ENCODE results near the gene EPHB6.

The EPHB6 gene

GRCh38 chr7:142906643-142907042 is 51.8 kb downstream of the EPHB6 start:
- no peaks in the 10 kb centered on the region for H3K27me3 ChIP-seq (ENCODE audit: insufficient read depth, low read length)
- no peak overlapping the region for H3K4me3 ChIP-seq (ENCODE audit: low read length)
- no peaks in the 10 kb centered on the region for H3K4me1 ChIP-seq (ENCODE audit: insufficient read depth, low read length)
- H3K27ac ChIP-seq (ENCODE audit: low read length): no peak overlapping the region
- H3K9ac ChIP-seq (ENCODE audit: low read depth, low read length): no peak overlapping the region
- H3K36me3 ChIP-seq (ENCODE audit: insufficient read depth, low read depth, low read length): no peaks in the 10 kb centered on the region
- H3K9me3 ChIP-seq (ENCODE audit: insufficient read depth, low read depth, low read length): peaks cover 33% of the 10 kb centered on the region

- no peak overlapping the region for H3K27ac ChIP-seq (ENCODE audit: low read length)
- no peaks in the 10 kb centered on the region for H3K4me1 ChIP-seq (ENCODE audit: insufficient read depth, low read length)
- no peak overlapping the region for H3K4me3 ChIP-seq (ENCODE audit: low read length)
- no peaks in the 10 kb centered on the region for H3K36me3 ChIP-seq (ENCODE audit: insufficient read depth, low read depth, low read length)
- H3K27me3 ChIP-seq (ENCODE audit: insufficient read depth, low read length): no peaks in the 10 kb centered on the region
- H3K9me3 ChIP-seq (ENCODE audit: insufficient read depth, low read depth, low read length): peaks cover 33% of the 10 kb centered on the region
- H3K9ac ChIP-seq (ENCODE audit: low read depth, low read length): no peak overlapping the region
These were observed 53.4 kb downstream of the EPHB6 start for GRCh38 chr7:142908290-142908689.

- H3K9me3 ChIP-seq (ENCODE audit: insufficient read depth, low read depth, low read length): peaks cover 26% of the 10 kb centered on the region
- H3K9ac ChIP-seq (ENCODE audit: low read depth, low read length): no peak overlapping the region
- H3K4me1 ChIP-seq (ENCODE audit: insufficient read depth, low read length): no peaks in the 10 kb centered on the region
- no peak overlapping the region for H3K27ac ChIP-seq (ENCODE audit: low read length)
- H3K27me3 ChIP-seq (ENCODE audit: insufficient read depth, low read length): no peaks in the 10 kb centered on the region
- H3K4me3 ChIP-seq (ENCODE audit: low read length): no peak overlapping the region
- no peaks in the 10 kb centered on the region for H3K36me3 ChIP-seq (ENCODE audit: insufficient read depth, low read depth, low read length)
These were observed 54.3 kb downstream of the EPHB6 start for GRCh38 chr7:142908921-142909890.

GRCh38 chr7:142910031-142910433 is 55.2 kb downstream of the EPHB6 start:
- H3K4me3 ChIP-seq (ENCODE audit: low read length): no peak overlapping the region
- no peaks in the 10 kb centered on the region for H3K36me3 ChIP-seq (ENCODE audit: insufficient read depth, low read depth, low read length)
- no peaks in the 10 kb centered on the region for H3K4me1 ChIP-seq (ENCODE audit: insufficient read depth, low read length)
- H3K9ac ChIP-seq (ENCODE audit: low read depth, low read length): no peak overlapping the region
- no peaks in the 10 kb centered on the region for H3K27me3 ChIP-seq (ENCODE audit: insufficient read depth, low read length)
- peaks cover 19% of the 10 kb centered on the region for H3K9me3 ChIP-seq (ENCODE audit: insufficient read depth, low read depth, low read length)
- H3K27ac ChIP-seq (ENCODE audit: low read length): no peak overlapping the region

- no peak overlapping the region for H3K27ac ChIP-seq (ENCODE audit: low read length)
- H3K4me1 ChIP-seq (ENCODE audit: insufficient read depth, low read length): no peaks in the 10 kb centered on the region
- H3K27me3 ChIP-seq (ENCODE audit: insufficient read depth, low read length): no peaks in the 10 kb centered on the region
- peaks cover 17% of the 10 kb centered on the region for H3K9me3 ChIP-seq (ENCODE audit: insufficient read depth, low read depth, low read length)
- no peak overlapping the region for H3K4me3 ChIP-seq (ENCODE audit: low read length)
- no peaks in the 10 kb centered on the region for H3K36me3 ChIP-seq (ENCODE audit: insufficient read depth, low read depth, low read length)
- H3K9ac ChIP-seq (ENCODE audit: low read depth, low read length): no peak overlapping the region
These were observed 55.6 kb downstream of the EPHB6 start for GRCh38 chr7:142910481-142910880.

- Histone ChIP-seq H3K27ac (ENCODE audit: low read length) (no peak overlapping the region), H3K27me3 (ENCODE audit: insufficient read depth, low read length) (no peaks in the 10 kb centered on the region), H3K4me1 (ENCODE audit: insufficient read depth, low read length) (no peaks in the 10 kb centered on the region), H3K9me3 (ENCODE audit: insufficient read depth, low read depth, low read length) (no peaks in the 10 kb centered on the region), H3K36me3 (ENCODE audit: insufficient read depth, low read depth, low read length) (no peaks in the 10 kb centered on the region), H3K4me3 (ENCODE audit: low read length) (no peak overlapping the region), H3K9ac (ENCODE audit: low read depth, low read length) (no peak overlapping the region)
These were observed 58.2 kb downstream of the EPHB6 start for GRCh38 chr7:142913051-142913450.

- H3K4me3 ChIP-seq (ENCODE audit: low read length): no peak overlapping the region
- H3K9me3 ChIP-seq (ENCODE audit: insufficient read depth, low read depth, low read length): no peaks in the 10 kb centered on the region
- H3K9ac ChIP-seq (ENCODE audit: low read depth, low read length): no peak overlapping the region
- H3K27me3 ChIP-seq (ENCODE audit: insufficient read depth, low read length): no peaks in the 10 kb centered on the region
- no peak overlapping the region for H3K27ac ChIP-seq (ENCODE audit: low read length)
- no peaks in the 10 kb centered on the region for H3K36me3 ChIP-seq (ENCODE audit: insufficient read depth, low read depth, low read length)
- no peaks in the 10 kb centered on the region for H3K4me1 ChIP-seq (ENCODE audit: insufficient read depth, low read length)
These were observed 58.7 kb downstream of the EPHB6 start for GRCh38 chr7:142913566-142913965.

- H3K27ac ChIP-seq (ENCODE audit: low read length): no peak overlapping the region
- no peaks in the 10 kb centered on the region for H3K27me3 ChIP-seq (ENCODE audit: insufficient read depth, low read length)
These were observed 59.2 kb downstream of the EPHB6 start for GRCh38 chr7:142914121-142914520.

GRCh38 chr7:142915315-142915714 is 60.4 kb downstream of the EPHB6 start:
- no peaks in the 10 kb centered on the region for H3K36me3 ChIP-seq (ENCODE audit: insufficient read depth, low read depth, low read length)
- H3K4me3 ChIP-seq (ENCODE audit: low read length): no peak overlapping the region
- no peak overlapping the region for H3K27ac ChIP-seq (ENCODE audit: low read length)
- H3K27me3 ChIP-seq (ENCODE audit: insufficient read depth, low read length): no peaks in the 10 kb centered on the region
- no peak overlapping the region for H3K9ac ChIP-seq (ENCODE audit: low read depth, low read length)
- no peaks in the 10 kb centered on the region for H3K4me1 ChIP-seq (ENCODE audit: insufficient read depth, low read length)
- H3K9me3 ChIP-seq (ENCODE audit: insufficient read depth, low read depth, low read length): no peaks in the 10 kb centered on the region

More at GRCh38 chr7:142914121-142914520, 59.2 kb downstream of the EPHB6 start:
- no peaks in the 10 kb centered on the region for H3K4me1 ChIP-seq (ENCODE audit: insufficient read depth, low read length)
- no peaks in the 10 kb centered on the region for H3K9me3 ChIP-seq (ENCODE audit: insufficient read depth, low read depth, low read length)
- H3K4me3 ChIP-seq (ENCODE audit: low read length): no peak overlapping the region
- no peak overlapping the region for H3K9ac ChIP-seq (ENCODE audit: low read depth, low read length)
- no peaks in the 10 kb centered on the region for H3K36me3 ChIP-seq (ENCODE audit: insufficient read depth, low read depth, low read length)

- Histone ChIP-seq H3K4me1 (ENCODE audit: insufficient read depth, low read length) (no peaks in the 10 kb centered on the region), H3K27ac (ENCODE audit: low read length) (no peak overlapping the region), H3K9me3 (ENCODE audit: insufficient read depth, low read depth, low read length) (no peaks in the 10 kb centered on the region), H3K9ac (ENCODE audit: low read depth, low read length) (no peak overlapping the region), H3K36me3 (ENCODE audit: insufficient read depth, low read depth, low read length) (no peaks in the 10 kb centered on the region), H3K4me3 (ENCODE audit: low read length) (no peak overlapping the region), H3K27me3 (ENCODE audit: insufficient read depth, low read length) (no peaks in the 10 kb centered on the region)
These were observed 61.6 kb downstream of the EPHB6 start for GRCh38 chr7:142916508-142916907.

- H3K27ac ChIP-seq (ENCODE audit: low read length): no peak overlapping the region
- H3K4me3 ChIP-seq (ENCODE audit: low read length): no peak overlapping the region
- H3K36me3 ChIP-seq (ENCODE audit: insufficient read depth, low read depth, low read length): no peaks in the 10 kb centered on the region
- H3K9ac ChIP-seq (ENCODE audit: low read depth, low read length): no peak overlapping the region
- no peaks in the 10 kb centered on the region for H3K9me3 ChIP-seq (ENCODE audit: insufficient read depth, low read depth, low read length)
- H3K4me1 ChIP-seq (ENCODE audit: insufficient read depth, low read length): no peaks in the 10 kb centered on the region
- no peaks in the 10 kb centered on the region for H3K27me3 ChIP-seq (ENCODE audit: insufficient read depth, low read length)
These were observed 62.6 kb downstream of the EPHB6 start for GRCh38 chr7:142917447-142917846.

GRCh38 chr7:142918901-142919300 is 64.0 kb downstream of the EPHB6 start:
- no peaks in the 10 kb centered on the region for H3K9me3 ChIP-seq (ENCODE audit: insufficient read depth, low read depth, low read length)
- H3K4me1 ChIP-seq (ENCODE audit: insufficient read depth, low read length): no peaks in the 10 kb centered on the region
- no peak overlapping the region for H3K9ac ChIP-seq (ENCODE audit: low read depth, low read length)
- no peaks in the 10 kb centered on the region for H3K36me3 ChIP-seq (ENCODE audit: insufficient read depth, low read depth, low read length)
- H3K27ac ChIP-seq (ENCODE audit: low read length): no peak overlapping the region
- H3K27me3 ChIP-seq (ENCODE audit: insufficient read depth, low read length): no peaks in the 10 kb centered on the region
- no peak overlapping the region for H3K4me3 ChIP-seq (ENCODE audit: low read length)
